Measurements from ENCODE around the gene ACSL5. TPM values are rescaled to one million over a fixed set of nuclear protein-coding genes. Genes with fewer than 3 reads are reported as not detected.

ACSL5 gene
- total and polyA plus RNA-seq, 2 donors, result 13.0 to 15.9 TPM

DNA sequence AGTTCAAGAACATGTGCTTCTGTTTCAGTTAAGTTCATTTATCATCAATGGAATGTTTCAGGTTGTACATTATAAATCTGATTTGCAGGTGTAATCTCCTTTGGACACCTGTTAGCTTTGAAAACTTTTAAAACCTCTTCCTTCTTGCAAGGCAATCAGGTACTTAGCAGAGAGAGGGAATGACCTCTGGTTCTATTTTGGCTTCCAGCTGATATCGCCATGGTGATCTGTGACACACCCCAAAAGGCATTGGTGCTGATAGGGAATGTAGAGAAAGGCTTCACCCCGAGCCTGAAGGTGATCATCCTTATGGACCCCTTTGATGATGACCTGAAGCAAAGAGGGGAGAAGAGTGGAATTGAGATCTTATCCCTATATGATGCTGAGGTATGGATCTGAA lies 35.4 kb downstream of the ACSL5 start:
- no peaks in the 10 kb centered on the region for H3K9me3 ChIP-seq (ENCODE audit: control insufficient read depth in 2 of 2, insufficient read depth in 1 of 2, low read length in 1 of 2)
- no peak overlapping the region for H3K27ac ChIP-seq (ENCODE audit: low read depth in 1 of 2, low read length in 1 of 2)
- no peaks in the 10 kb centered on the region for H3K4me1 ChIP-seq (ENCODE audit: control insufficient read depth in 2 of 2, insufficient read depth in 2 of 2, low read length in 2 of 2)
- H3K27me3 ChIP-seq (ENCODE audit: control insufficient read depth in 2 of 2, insufficient read depth in 1 of 2, low read length in 1 of 2), result no peaks in the 10 kb centered on the region
- peaks cover 8% of the 10 kb centered on the region in 2 donors for H3K36me3 ChIP-seq (ENCODE audit: control insufficient read depth in 2 of 2, insufficient read depth in 2 of 2, low read length in 1 of 2)
- WGBS, result 96% methylated on average over 2 of the region's 2 CpGs
- H3K4me3 ChIP-seq (ENCODE audit: low read length in 2 of 2), result no peak overlapping the region
- DNase-seq (ENCODE audit: low read depth in 6 of 9, low spot score in 9 of 9), result no peak

DNA sequence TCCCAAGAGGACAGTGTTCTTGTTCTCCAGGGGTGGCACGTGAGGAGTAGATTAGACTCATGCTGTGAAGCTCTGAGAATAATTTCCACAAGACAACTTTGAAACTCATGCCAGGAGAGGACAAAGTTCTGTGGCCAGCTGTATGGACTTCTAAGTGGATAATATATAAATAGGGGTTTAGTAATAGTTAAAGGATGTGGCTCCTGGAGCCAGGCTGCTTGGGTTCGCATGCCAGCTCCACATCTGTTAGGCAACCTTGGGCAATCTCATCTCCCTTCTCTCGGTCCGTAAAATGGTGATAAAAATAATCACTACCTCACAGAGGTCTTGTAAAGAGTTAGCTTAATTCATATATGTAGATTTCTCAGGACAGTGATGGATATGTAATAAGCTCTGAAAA lies 35.8 kb downstream of the ACSL5 start:
- peaks cover 8% of the 10 kb centered on the region in 2 donors for H3K36me3 ChIP-seq (ENCODE audit: control insufficient read depth in 2 of 2, insufficient read depth in 2 of 2, low read length in 1 of 2)
- H3K4me1 ChIP-seq (ENCODE audit: control insufficient read depth in 2 of 2, insufficient read depth in 2 of 2, low read length in 2 of 2), result no peaks in the 10 kb centered on the region
- no peak overlapping the region for H3K27ac ChIP-seq (ENCODE audit: low read depth in 1 of 2, low read length in 1 of 2)
- H3K4me3 ChIP-seq (ENCODE audit: low read length in 2 of 2), result no peak overlapping the region
- no peaks in the 10 kb centered on the region for H3K27me3 ChIP-seq (ENCODE audit: control insufficient read depth in 2 of 2, insufficient read depth in 1 of 2, low read length in 1 of 2)
- no peaks in the 10 kb centered on the region for H3K9me3 ChIP-seq (ENCODE audit: control insufficient read depth in 2 of 2, insufficient read depth in 1 of 2, low read length in 1 of 2)
- 83% methylated on average over 4 of the region's 4 CpGs for WGBS
- DNase-seq (ENCODE audit: low read depth in 6 of 9, low spot score in 9 of 9), result no peak

DNA sequence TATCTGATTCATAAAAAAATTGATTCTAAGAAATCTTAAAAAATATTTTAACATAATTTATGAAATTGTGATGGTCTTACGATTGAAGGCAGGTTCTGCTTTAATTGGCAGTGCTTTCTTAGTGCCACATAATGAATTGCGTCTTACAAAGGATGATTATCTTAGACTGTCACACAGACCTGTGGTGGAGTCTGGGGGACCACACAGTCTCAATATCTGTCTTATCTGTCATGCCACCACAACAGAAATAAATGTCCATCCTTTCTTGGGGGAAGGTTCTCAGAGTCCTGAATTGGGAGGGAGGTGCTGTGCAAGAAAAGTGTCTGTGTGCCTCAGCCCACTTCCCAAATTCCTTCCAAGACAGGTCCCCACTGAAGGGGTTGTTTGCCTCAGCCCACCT lies 38.8 kb downstream of the ACSL5 start:
- no peak overlapping the region for H3K4me3 ChIP-seq (ENCODE audit: low read length in 2 of 2)
- WGBS, result 98% methylated on average over 2 of the region's 2 CpGs
- H3K9me3 ChIP-seq (ENCODE audit: control insufficient read depth in 2 of 2, insufficient read depth in 1 of 2, low read length in 1 of 2), result no peaks in the 10 kb centered on the region
- H3K36me3 ChIP-seq (ENCODE audit: control insufficient read depth in 2 of 2, insufficient read depth in 2 of 2, low read length in 1 of 2), result peaks cover 5 to 13% of the 10 kb centered on the region in 2 donors
- H3K27me3 ChIP-seq (ENCODE audit: control insufficient read depth in 2 of 2, insufficient read depth in 1 of 2, low read length in 1 of 2), result no peaks in the 10 kb centered on the region
- no peaks in the 10 kb centered on the region for H3K4me1 ChIP-seq (ENCODE audit: control insufficient read depth in 2 of 2, insufficient read depth in 2 of 2, low read length in 2 of 2)
- H3K27ac ChIP-seq (ENCODE audit: low read depth in 1 of 2, low read length in 1 of 2), result no peak overlapping the region
- DNase-seq (ENCODE audit: low read depth in 6 of 9, low spot score in 9 of 9), result no peak

DNA sequence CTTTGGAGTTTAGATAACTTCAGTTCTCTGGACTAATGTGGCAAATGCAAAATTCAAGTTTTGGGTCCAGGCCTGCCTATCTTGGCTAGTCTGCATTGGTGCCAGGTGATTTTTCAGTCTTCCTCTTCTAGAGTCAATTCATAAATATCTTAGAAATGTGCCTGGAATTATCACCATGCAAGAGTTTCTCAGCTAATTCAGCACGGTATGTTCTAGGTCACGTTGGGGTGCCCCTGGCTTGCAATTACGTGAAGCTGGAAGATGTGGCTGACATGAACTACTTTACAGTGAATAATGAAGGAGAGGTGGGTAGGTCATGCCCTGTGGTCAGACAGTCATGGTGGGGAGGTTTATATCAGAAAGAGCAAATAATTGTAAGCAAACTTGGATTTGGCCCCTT lies 47.8 kb downstream of the ACSL5 start:
- Histone ChIP-seq H3K36me3 (ENCODE audit: control insufficient read depth in 2 of 2, insufficient read depth in 2 of 2, low read length in 1 of 2) (peaks cover 13 to 19% of the 10 kb centered on the region in 2 donors), H3K27ac (ENCODE audit: low read depth in 1 of 2, low read length in 1 of 2) (no peak overlapping the region), H3K9me3 (ENCODE audit: control insufficient read depth in 2 of 2, insufficient read depth in 1 of 2, low read length in 1 of 2) (no peaks in the 10 kb centered on the region), H3K4me1 (ENCODE audit: control insufficient read depth in 2 of 2, insufficient read depth in 2 of 2, low read length in 2 of 2) (no peaks in the 10 kb centered on the region), H3K4me3 (ENCODE audit: low read length in 2 of 2) (no peak overlapping the region), H3K27me3 (ENCODE audit: control insufficient read depth in 2 of 2, insufficient read depth in 1 of 2, low read length in 1 of 2) (no peaks in the 10 kb centered on the region)
- DNase-seq (ENCODE audit: low read depth in 6 of 9, low spot score in 9 of 9), result no peak
- WGBS, result 98% methylated on average over 3 of the region's 3 CpGs

DNA sequence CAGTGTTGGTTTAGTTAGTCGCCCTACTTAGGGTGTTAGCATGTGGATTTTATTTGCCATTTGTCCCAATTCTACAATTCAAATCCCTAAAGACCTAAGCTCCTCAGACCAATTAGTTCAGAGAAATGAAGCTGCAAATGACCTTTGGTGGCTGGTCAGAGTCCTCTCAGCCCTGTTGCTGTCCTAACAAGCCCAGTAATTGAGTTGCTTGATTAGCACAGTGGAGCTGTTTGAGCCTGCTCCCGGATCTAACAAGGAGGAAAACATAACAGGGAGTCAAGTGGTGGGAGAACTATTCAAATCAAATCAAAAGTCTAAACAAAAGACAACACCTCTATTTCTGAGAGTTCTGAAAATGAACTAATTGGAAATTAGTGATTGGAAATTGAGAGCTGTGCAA lies 50.7 kb downstream of the ACSL5 start:
- Histone ChIP-seq H3K27ac (ENCODE audit: low read depth in 1 of 2, low read length in 1 of 2) (no peak overlapping the region), H3K9me3 (ENCODE audit: control insufficient read depth in 2 of 2, insufficient read depth in 1 of 2, low read length in 1 of 2) (no peaks in the 10 kb centered on the region), H3K36me3 (ENCODE audit: control insufficient read depth in 2 of 2, insufficient read depth in 2 of 2, low read length in 1 of 2) (peaks cover 17 to 22% of the 10 kb centered on the region in 2 donors), H3K4me1 (ENCODE audit: control insufficient read depth in 2 of 2, insufficient read depth in 2 of 2, low read length in 2 of 2) (no peaks in the 10 kb centered on the region), H3K4me3 (ENCODE audit: low read length in 2 of 2) (no peak overlapping the region), H3K27me3 (ENCODE audit: control insufficient read depth in 2 of 2, insufficient read depth in 1 of 2, low read length in 1 of 2) (no peaks in the 10 kb centered on the region)
- no peak for DNase-seq (ENCODE audit: low read depth in 6 of 9, low spot score in 9 of 9)
- 95% methylated on average over 2 of the region's 2 CpGs for WGBS

DNA sequence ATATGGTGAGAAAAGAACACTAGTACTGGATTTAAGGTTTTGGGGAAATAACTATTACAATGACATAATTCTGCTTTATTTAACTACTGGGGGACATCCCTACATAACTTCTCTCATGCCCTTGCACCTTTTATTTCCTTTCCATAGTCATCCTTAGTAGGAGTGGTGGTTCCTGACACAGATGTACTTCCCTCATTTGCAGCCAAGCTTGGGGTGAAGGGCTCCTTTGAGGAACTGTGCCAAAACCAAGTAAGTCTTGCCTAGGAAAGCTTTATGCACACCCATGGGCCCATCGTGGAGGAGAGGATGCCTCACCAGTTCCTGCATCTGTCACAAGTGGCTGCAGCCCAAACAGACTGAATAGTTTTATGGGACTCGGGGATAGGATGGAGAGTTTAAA lies 52.2 kb downstream of the ACSL5 start:
- H3K36me3 ChIP-seq (ENCODE audit: control insufficient read depth in 2 of 2, insufficient read depth in 2 of 2, low read length in 1 of 2), result peaks cover 20 to 34% of the 10 kb centered on the region in 2 donors
- no peaks in the 10 kb centered on the region for H3K27me3 ChIP-seq (ENCODE audit: control insufficient read depth in 2 of 2, insufficient read depth in 1 of 2, low read length in 1 of 2)
- H3K27ac ChIP-seq (ENCODE audit: low read depth in 1 of 2, low read length in 1 of 2), result no peak overlapping the region
- H3K9me3 ChIP-seq (ENCODE audit: control insufficient read depth in 2 of 2, insufficient read depth in 1 of 2, low read length in 1 of 2), result no peaks in the 10 kb centered on the region
- H3K4me3 ChIP-seq (ENCODE audit: low read length in 2 of 2), result no peak overlapping the region
- no peaks in the 10 kb centered on the region for H3K4me1 ChIP-seq (ENCODE audit: control insufficient read depth in 2 of 2, insufficient read depth in 2 of 2, low read length in 2 of 2)
- DNase-seq (ENCODE audit: low read depth in 6 of 9, low spot score in 9 of 9), result no peak
- WGBS, result 79% methylated on average over 2 of the region's 2 CpGs

DNA sequence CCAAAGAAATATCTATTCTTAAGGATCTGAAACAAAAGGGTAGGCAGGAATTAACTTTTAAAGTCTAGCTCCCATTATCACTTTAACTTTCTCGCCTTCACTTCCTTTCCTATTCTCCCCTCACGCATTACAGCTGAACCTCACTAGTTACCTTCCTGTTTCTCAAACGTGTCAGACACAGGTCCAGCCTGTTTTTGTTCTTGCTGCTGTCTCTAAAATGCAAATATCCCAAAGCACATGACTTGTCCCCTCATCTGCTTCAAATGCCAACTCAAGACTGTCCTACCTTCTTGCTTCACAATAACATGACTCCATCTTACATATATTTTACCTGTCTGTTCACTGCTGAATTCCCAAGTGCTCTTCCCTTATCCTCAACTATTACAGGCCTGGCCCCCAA lies 55.2 kb downstream of the ACSL5 start:
- peaks cover 13 to 45% of the 10 kb centered on the region in 2 donors for H3K36me3 ChIP-seq (ENCODE audit: control insufficient read depth in 2 of 2, insufficient read depth in 2 of 2, low read length in 1 of 2)

DNA sequence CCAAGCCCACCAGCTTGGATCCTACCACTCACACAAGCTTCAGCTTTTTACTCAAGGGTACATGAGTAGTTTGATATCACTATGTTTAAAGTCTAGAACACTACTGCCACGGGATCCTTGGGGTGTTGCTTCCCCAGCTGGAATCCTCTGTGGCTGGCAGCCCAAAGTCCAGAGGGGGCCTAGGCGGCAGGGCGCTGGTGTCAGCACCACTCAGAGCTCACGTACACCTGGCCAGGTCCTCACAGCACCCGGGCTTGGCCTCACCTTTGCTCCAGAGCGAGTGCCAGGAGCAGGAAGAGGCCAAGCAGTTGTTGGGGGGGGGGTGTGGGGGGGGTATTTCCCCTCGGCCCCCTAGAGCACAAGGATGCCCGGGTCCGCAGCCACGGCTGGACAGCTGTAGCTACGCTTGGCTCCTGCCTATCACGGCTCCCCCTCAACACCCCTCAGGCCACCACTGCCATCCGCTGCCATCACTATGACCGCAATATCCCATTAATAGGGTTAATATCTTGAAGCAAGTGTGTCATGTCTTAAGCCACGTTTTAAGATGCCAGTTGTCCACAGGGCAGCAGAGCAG lies 55.8 kb downstream of the ACSL5 start:
- WGBS, result 96% methylated on average over 15 of the region's 15 CpGs
- H3K27ac ChIP-seq (ENCODE audit: low read depth in 1 of 2, low read length in 1 of 2), result no peak overlapping the region

More for the DNA sequence above, 55.2 kb downstream of the ACSL5 start:
- no peaks in the 10 kb centered on the region for H3K27me3 ChIP-seq (ENCODE audit: control insufficient read depth in 2 of 2, insufficient read depth in 1 of 2, low read length in 1 of 2)
- no peak overlapping the region for H3K4me3 ChIP-seq (ENCODE audit: low read length in 2 of 2)
- no peaks in the 10 kb centered on the region for H3K4me1 ChIP-seq (ENCODE audit: control insufficient read depth in 2 of 2, insufficient read depth in 2 of 2, low read length in 2 of 2)
- WGBS, result 79% methylated on average over 3 of the region's 3 CpGs
- DNase-seq (ENCODE audit: low read depth in 6 of 9, low spot score in 9 of 9), result no peak
- no peak overlapping the region for H3K27ac ChIP-seq (ENCODE audit: low read depth in 1 of 2, low read length in 1 of 2)
- no peaks in the 10 kb centered on the region for H3K9me3 ChIP-seq (ENCODE audit: control insufficient read depth in 2 of 2, insufficient read depth in 1 of 2, low read length in 1 of 2)

DNA sequence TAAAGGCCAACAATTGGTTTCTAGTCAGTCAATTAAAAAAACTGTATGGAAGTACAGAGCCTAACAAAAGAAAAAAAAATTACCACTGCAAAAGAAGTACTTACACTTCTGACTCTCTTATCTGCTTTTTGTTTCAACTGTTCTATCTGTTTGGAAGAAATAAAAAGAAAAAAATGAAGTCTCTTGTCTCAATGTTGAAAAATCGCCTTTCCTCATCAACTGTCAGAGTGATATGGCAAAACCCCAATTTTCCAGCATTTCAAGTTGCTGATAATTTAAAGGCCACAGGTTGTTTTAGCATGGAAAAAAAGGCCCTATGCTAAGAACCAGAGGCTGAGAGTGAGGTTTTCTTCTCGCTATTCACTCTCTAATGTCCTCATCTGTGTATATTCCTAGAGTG lies 59.2 kb downstream of the ACSL5 start:
- H3K4me1 ChIP-seq (ENCODE audit: control insufficient read depth in 2 of 2, insufficient read depth in 2 of 2, low read length in 2 of 2), result no peaks in the 10 kb centered on the region
- H3K27ac ChIP-seq (ENCODE audit: low read depth in 1 of 2, low read length in 1 of 2), result no peak overlapping the region
- no peaks in the 10 kb centered on the region for H3K9me3 ChIP-seq (ENCODE audit: control insufficient read depth in 2 of 2, insufficient read depth in 1 of 2, low read length in 1 of 2)
- no peaks in the 10 kb centered on the region for H3K27me3 ChIP-seq (ENCODE audit: control insufficient read depth in 2 of 2, insufficient read depth in 1 of 2, low read length in 1 of 2)
- H3K36me3 ChIP-seq (ENCODE audit: control insufficient read depth in 2 of 2, insufficient read depth in 2 of 2, low read length in 1 of 2), result peaks cover 20 to 62% of the 10 kb centered on the region in 2 donors
- no peak for DNase-seq (ENCODE audit: low read depth in 6 of 9, low spot score in 9 of 9)
- no peak overlapping the region for H3K4me3 ChIP-seq (ENCODE audit: low read length in 2 of 2)
- WGBS, result 98% methylated on average over 2 of the region's 2 CpGs

More for the DNA sequence above, 55.8 kb downstream of the ACSL5 start:
- no peak for DNase-seq (ENCODE audit: low read depth in 6 of 9, low spot score in 9 of 9)
- Histone ChIP-seq H3K9me3 (ENCODE audit: control insufficient read depth in 2 of 2, insufficient read depth in 1 of 2, low read length in 1 of 2) (no peaks in the 10 kb centered on the region), H3K27me3 (ENCODE audit: control insufficient read depth in 2 of 2, insufficient read depth in 1 of 2, low read length in 1 of 2) (no peaks in the 10 kb centered on the region), H3K4me3 (ENCODE audit: low read length in 2 of 2) (no peak overlapping the region), H3K36me3 (ENCODE audit: control insufficient read depth in 2 of 2, insufficient read depth in 2 of 2, low read length in 1 of 2) (peaks cover 15 to 51% of the 10 kb centered on the region in 2 donors), H3K4me1 (ENCODE audit: control insufficient read depth in 2 of 2, insufficient read depth in 2 of 2, low read length in 2 of 2) (no peaks in the 10 kb centered on the region)
